ENCODE data around the gene SLC2A5.

The SLC2A5 gene, protein sequence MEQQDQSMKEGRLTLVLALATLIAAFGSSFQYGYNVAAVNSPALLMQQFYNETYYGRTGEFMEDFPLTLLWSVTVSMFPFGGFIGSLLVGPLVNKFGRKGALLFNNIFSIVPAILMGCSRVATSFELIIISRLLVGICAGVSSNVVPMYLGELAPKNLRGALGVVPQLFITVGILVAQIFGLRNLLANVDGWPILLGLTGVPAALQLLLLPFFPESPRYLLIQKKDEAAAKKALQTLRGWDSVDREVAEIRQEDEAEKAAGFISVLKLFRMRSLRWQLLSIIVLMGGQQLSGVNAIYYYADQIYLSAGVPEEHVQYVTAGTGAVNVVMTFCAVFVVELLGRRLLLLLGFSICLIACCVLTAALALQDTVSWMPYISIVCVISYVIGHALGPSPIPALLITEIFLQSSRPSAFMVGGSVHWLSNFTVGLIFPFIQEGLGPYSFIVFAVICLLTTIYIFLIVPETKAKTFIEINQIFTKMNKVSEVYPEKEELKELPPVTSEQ

DNA sequence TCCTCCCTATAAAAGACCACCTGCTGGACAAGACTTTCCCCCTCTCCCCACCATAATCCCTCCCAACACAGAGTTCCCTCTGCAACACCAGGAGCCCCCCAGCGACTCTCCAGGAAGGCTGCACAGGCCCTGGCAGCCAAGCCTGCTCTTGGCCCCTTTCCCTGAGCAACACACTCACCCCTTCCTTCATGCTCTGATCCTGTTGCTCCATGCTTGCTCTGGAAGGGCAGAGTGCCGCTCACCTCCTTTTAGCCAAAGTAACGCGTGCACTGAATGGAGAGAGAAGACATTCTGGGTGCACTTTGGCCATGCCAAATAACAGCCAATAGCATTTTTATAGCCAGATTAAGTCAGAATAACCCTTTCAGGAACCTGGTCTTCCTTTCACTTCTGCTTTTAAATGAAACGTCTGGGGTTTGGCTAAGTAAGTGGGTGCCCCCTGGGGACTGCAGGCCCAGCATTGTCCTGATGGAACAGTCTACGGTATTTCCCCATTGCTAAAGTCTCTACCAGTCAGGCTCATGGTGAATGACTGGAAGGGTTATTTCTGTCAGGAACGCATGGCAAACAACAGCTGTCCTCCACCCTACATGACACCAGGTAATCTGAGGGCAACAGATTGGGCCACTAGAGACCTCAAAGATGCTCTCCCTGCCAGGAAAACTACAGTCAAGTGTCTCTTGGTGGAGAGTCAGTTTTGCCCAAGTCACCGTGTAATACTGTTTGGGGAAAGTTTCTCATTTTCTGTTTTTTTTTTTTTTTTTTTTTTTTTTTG, at the start of gene SLC2A5:
Gene SLC2A5, minus strand, starts transcription at position 310 of the 775 bp plus-strand sequence. Its CDS starts 99 bp downstream, at position 211.
- no peak within 1 kb of the TSS for H3K4me3 ChIP-seq (ENCODE audit: low read length)
- no peak for DNase-seq (ENCODE audit: low read depth)
- TF ChIP-seq, protein P1, sequence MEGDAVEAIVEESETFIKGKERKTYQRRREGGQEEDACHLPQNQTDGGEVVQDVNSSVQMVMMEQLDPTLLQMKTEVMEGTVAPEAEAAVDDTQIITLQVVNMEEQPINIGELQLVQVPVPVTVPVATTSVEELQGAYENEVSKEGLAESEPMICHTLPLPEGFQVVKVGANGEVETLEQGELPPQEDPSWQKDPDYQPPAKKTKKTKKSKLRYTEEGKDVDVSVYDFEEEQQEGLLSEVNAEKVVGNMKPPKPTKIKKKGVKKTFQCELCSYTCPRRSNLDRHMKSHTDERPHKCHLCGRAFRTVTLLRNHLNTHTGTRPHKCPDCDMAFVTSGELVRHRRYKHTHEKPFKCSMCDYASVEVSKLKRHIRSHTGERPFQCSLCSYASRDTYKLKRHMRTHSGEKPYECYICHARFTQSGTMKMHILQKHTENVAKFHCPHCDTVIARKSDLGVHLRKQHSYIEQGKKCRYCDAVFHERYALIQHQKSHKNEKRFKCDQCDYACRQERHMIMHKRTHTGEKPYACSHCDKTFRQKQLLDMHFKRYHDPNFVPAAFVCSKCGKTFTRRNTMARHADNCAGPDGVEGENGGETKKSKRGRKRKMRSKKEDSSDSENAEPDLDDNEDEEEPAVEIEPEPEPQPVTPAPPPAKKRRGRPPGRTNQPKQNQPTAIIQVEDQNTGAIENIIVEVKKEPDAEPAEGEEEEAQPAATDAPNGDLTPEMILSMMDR (conservative IDR thresholded peaks at IDR 0.05; ENCODE audit: low read depth, low read length): no peak

DNA sequence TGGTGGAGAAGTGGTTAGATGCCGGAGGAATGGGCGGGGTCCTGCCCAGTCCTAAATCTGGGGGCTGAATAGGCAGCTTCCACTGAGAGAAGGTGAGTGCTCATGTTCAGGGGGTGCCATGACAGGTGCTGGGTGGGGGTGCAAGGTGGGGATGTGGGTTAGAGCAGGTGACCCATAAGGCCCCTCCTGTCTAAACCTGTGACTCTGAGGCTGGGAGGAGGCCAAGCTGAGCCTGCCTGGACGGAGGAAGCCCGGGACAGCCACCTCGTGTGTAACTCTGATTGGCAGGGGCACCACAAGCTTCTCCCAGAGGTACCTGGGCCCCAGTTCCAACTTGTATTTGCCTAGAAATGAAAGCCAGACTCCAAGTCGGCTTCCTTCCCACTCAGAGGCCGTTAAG, 48.8 kb upstream of the SLC2A5 start:
- H3K4me3 ChIP-seq (ENCODE audit: low read length): no peak overlapping the region
- DNase-seq (ENCODE audit: low read depth): no peak
- TF ChIP-seq, protein P1 (conservative IDR thresholded peaks at IDR 0.05; ENCODE audit: low read depth, low read length): no peak

DNA sequence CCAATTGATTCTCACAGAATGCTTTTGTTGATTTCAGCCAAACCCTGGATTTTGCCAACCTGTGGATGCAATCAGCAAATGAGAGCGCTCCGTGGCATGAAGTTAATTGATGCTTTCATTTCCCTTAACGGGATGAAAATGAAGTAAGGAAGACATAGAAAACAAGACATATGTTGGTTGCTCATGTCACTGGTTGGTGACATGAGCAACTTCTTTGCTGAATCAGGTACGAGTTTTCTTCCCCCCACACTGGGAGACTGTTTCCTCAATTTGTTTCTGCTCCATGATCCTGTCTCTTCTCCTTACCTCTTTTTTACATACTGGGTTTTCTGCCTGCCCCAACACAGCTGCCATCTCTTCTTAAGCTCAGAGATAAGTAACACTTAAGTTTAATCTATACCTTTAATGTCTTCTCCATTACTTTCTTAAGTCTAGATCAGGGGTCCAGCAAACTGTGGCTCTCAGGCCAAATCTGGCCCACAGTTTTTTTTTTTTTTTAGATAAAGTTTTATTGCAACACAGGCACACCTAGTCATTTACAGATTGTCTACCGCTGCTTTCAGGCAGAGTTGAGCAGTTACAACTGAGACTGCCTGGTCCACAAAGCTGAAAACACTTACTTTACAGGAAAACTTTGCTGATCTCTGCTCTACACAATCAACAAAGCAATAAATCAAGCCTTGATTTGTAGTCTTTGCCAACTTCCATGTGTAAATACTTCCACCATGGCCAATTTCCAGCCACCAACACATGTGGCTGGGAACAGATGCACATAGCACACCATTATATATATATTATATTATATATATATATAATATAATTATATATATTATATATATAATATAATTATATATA, 46.1 kb upstream of the SLC2A5 start:
- TF ChIP-seq, protein P1 (conservative IDR thresholded peaks at IDR 0.05; ENCODE audit: low read depth, low read length): no peak
- DNase-seq (ENCODE audit: low read depth): no peak
- H3K4me3 ChIP-seq (ENCODE audit: low read length): no peak overlapping the region

DNA sequence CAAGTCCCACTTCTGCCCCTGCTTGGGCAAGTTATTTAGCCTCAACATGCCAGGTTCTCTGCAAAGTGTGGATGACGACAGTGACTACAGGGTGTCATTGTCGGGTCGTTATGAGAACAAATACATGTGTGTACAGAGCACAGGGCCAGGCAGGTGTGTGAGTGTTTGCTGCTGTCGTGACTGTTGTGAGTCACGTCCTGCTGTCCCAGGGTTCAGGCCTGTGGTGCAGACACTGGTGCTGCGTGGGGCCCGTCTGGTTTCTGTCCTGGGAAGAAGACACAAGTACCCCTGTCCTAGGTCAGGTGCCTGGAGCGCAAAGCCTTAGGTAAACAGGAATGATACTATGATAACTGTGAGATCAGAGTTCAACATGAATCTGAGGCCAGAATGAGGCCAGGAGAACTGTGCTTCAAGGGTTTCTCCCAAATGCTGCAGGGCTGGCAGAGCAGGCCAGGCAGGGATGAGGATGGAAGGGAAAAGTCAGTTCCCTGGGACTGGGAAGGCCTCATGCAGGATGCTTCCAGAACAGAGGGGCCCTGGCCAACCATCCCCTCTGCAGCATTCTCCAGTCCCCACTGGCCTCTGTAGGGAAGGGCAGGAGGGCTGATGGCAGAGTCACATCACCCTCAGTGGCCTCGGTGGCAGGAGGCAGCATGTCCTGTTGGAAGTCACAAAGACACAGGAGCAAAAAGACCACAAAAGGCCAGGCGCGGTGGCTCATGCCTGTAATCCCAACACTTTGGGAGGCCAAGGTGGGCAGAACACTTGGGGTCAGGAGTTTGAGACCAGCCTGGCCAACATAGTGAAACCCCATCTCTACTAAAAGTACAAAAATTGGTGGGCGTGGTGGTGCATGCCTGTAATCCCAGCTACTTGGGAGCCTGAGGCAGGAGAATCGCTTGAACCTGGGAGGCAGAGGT, 43.8 kb upstream of the SLC2A5 start:
- H3K4me3 ChIP-seq (ENCODE audit: low read length): no peak overlapping the region
- DNase-seq (ENCODE audit: low read depth): no peak
- TF ChIP-seq, protein P1 (conservative IDR thresholded peaks at IDR 0.05; ENCODE audit: low read depth, low read length): no peak

DNA sequence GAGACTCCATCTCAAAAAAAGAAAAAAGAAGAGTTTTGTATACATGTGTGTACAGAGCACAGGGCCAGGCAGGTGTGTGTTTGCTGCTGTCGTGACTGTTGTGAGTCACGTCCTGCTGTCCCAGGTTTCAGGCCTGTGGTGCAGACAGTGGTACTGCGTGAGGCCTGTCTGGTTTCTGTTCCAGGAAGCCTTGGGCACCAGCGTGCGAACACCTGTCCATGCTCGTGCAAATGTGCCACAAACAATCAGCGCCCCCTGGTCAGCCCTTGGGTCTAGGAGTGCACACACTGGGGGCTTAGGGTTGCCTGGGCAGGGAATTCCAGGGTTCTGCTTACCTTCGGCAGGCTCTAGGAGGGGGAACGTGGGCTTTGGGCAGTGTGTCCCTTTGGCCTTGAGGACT, 42.5 kb upstream of the SLC2A5 start:
- DNase-seq (ENCODE audit: low read depth): no peak
- TF ChIP-seq, protein P1 (conservative IDR thresholded peaks at IDR 0.05; ENCODE audit: low read depth, low read length): no peak
- no peak overlapping the region for H3K4me3 ChIP-seq (ENCODE audit: low read length)

DNA sequence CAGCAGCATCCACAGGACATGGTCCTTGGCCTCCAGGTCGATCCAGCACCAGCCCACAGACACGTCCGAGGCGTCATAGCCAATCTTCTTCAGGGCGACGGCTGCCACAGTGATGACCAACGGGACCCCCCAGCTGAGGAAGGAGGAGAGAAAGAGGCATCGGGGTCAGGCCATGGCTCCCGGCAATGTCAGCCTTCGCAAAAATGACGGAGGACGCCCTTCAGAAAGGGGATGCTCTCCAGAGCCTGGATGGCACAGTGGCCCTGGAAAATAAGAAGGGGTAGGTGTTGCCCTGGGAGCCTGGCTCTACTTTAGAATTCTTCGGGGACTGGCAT, 41.9 kb upstream of the SLC2A5 start:
- TF ChIP-seq, protein P1 (conservative IDR thresholded peaks at IDR 0.05; ENCODE audit: low read depth, low read length): no peak
- no peak for DNase-seq (ENCODE audit: low read depth)
- H3K4me3 ChIP-seq (ENCODE audit: low read length): no peak overlapping the region
